HG03066 (cell line): ENCODE data around the gene SIRT3.

Experiments used
- ATAC-seq: cut with Tn5 transposase; IDR thresholded peaks from one replicate; pipeline ENCODE4 v1.9.1; 2021; ENCODE audit warnings: low read depth; ENCODE audit not compliant: unreplicated experiment

The SIRT3 gene

DNA sequence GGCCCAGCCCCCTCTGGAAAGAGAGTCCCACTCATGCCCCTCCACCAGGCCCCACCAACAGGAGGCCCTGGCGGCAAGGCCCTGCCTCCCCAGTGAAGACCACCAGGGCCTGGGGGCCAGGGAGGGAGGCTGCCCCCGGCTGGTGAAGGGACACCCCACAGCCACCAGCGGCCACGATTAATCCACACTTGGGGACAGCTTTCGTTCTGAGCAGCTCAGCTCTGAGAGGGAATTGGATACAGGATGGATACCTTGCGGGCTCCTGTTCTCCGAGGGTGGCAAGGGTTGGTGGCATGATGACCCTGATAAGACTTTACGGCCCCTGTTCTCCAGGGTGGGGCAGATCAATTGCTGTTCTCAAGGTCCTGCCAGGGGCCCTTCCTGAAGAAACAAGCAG, 35.2 kb upstream of the SIRT3 start:
- no peak for ATAC-seq

GRCh38 chr11:270451-271318, 34.5 kb upstream of the SIRT3 start:
- no peak for ATAC-seq

- ATAC-seq, result peak; percentile 77
Observed at GRCh38 chr11:269146-269890, 33.2 kb upstream of the SIRT3 start.

DNA sequence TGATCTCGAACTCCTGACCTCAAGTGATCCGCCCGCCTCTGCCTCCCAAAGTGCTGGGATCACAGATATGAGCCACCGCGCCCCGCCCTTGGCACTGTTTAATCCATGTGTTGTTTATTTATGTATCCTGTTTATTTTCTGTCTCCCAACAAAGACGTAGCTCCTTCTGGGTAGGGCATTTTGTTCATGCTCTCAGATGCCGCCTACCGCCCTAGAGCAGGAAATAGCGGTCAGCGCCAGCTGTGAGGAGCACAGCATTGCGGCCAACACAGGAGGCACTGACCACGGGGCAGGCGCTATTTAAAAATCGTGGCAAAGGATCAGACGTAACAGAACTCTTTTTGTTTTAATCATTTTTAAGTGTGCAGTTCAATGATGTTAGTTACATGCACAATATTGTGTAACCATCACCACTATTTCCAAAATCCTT, 32.6 kb upstream of the SIRT3 start:
- ATAC-seq, result peak; percentile 54

- no peak for ATAC-seq
Observed at GRCh38 chr11:267491-267994, 31.4 kb upstream of the SIRT3 start.

GRCh38 chr11:266676-267439, 30.7 kb upstream of the SIRT3 start:
- no peak for ATAC-seq

DNA sequence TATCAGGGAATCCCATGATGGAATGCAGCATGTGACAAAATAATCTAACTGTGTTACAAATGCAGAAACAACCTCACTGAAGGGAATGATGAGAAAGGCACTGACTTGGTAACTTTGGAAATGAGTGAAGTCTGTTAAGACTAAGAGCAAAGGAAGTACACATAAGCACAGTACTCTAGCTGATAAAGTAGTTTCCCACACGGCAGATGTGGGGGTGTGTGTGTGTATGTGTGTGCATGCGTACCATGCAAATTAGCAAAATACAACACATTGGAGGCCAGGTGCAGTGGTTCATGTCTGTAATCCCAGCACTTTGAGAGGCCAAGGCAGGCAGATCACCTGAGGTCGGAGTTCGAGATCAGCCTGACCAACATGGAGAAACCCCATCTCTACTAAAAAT, 25.5 kb upstream of the SIRT3 start:
- no peak for ATAC-seq

DNA sequence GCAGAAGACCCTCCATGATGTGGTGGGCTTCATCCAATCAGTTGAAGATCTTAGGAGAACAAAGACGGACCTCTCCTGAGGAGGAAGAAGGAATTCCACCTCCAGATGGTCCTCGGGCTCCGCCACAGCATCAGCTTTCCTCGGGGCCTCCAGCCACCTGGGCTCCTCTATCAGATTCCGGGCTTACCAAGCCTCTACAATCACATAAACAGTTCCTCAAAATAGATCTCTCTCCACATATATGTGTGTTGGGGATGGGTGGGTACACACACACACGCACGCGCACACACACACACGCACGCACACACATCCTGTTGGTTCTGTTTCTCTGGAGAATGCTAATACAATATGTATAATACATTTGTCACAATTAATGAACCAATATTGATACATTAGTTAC, 23.3 kb upstream of the SIRT3 start:
- no peak for ATAC-seq

GRCh38 chr11:257766-258493, 21.8 kb upstream of the SIRT3 start:
- ATAC-seq, result no peak

- ATAC-seq, result no peak
Observed at GRCh38 chr11:256952-257737, 21.0 kb upstream of the SIRT3 start.

DNA sequence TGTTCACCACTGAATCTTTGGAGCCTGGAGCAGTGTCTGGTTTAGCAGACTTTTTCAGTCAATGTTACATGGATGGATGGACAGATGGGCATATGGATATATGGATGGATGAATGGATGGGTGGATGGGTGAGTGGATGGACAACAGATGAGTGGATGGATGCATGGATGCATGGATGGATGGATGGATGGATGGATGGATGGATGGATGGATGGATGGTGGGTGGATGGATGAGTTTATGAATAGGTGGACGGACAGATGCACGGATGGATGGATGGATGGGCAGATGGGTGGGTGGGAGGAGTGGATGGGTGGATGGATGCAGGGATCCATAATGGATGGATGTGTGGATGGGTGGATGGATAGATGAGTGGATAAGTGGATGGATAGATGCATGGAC, 19.7 kb upstream of the SIRT3 start:
- ATAC-seq, result no peak

DNA sequence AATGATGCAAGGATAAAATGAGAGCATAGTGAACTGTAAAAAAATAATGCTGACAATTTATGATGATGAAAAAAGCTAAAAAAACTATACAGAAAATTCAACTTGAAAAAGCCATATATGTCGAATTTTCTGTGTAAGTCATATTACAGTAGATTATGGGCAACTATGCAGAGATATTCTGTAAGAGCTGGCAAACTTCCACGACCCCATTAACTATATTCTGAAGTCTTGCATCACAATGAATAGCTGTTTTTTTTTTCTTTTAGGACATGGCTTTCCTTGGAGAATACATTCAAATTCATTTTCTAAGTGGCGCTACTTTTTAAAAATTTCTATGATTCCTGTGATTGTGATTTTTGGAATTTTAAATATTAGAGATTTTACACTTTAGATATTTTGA, 19.0 kb upstream of the SIRT3 start:
- ATAC-seq, result no peak

DNA sequence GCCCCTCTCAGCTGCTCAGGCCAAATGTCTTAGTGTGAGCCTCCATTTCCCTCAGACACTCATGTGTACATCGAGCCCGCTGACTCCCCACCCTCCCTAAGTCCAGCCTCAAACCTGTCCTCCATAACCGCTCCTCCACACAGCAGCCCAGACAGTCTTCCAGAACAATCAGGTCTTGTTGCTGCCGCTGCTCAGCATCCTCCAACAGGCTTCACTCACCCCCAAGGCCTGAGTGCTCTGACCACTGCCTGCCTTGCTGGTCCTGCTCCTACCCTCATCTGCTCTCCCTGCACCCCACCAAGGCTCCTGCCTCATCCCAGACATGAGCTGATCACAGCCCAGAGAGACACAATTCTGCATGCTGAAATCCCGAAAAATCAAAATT, 17.7 kb upstream of the SIRT3 start:
- ATAC-seq, result no peak

GRCh38 chr11:253160-253885, 17.2 kb upstream of the SIRT3 start:
- no peak for ATAC-seq

- no peak for ATAC-seq
Observed at GRCh38 chr11:252666-253065, 16.5 kb upstream of the SIRT3 start.

DNA sequence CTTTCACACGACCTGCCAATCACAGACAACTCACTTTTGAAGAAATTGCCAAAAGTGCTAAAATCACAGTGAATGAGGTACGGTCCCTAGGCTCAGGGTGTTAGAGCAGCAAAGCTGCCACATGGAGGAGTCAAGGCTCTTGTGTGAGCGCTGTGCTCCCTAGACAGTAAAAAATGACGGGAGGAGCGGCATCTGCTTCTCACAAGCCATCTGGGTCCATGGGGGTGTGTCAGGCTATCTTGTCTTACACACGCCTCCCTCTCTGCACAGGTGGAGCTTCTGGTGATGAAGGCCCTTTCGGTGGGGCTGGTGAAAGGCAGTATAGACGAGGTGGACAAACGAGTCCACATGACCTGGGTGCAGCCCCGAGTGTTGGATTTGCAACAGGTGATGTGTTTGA, 15.4 kb upstream of the SIRT3 start:
- no peak for ATAC-seq

DNA sequence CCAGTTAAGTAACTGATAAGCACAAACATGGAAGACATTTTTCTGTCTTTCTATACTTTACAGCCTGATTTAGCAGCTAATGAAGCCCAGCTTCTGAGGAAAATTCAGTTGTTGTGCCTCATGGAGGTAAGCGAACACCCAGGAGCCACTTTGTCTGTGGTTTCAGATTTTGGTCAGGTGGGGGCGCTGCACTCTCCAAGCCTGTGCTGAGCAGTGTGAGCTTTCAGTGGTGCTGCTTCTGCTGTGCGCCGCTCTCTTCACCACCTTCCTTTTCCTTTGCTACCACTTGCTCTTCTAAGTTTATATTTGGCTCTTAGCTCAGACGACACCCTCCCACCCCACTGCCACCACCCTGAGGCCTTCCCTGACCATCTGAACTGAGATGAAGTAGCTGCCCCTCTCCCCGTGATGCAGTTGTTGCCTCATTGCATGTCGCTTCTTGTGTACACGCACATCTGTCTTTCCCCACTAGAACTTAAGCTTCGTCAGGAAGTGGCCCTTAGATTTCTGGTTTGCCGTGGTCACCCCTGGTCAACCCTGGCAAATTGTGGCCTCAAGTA, 14.7 kb upstream of the SIRT3 start:
- ATAC-seq, result no peak

GRCh38 chr11:250274-250673, 14.1 kb upstream of the SIRT3 start:
- no peak for ATAC-seq

DNA sequence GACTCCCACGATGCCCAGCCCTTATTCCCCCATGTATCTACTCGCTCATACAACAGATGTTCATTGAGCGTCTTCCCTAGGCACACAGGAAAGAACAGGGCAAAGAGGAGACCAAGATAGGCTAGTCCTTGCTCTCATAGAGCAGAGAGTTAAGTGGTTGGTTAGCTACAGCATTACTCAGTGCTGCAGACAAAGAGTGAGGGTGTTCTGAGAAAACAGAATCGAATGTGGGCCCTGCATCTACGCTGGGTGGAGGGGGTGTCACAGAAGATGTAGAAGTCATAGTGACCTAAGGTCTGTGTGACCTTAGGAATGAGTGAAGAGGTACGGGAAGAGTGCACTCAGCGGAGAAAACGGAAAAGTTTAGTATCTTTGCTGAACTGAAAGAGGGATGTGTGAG, 12.9 kb upstream of the SIRT3 start:
- no peak for ATAC-seq
